22Rv1 (cell line): Measurements from ENCODE around the gene CYP3A7.
"Not testable (repeated sequence)": the region's sequence is repeated elsewhere in the genome, so short reads cannot be mapped to it uniquely, and the experiment has no call there.

Experiments
- ZFX ChIP-seq: fragments of 450-650 bp; IDR thresholded peaks from 2 replicates; pipeline ENCODE4 v1.6.1; 2017; ENCODE audit warnings: antibody characterized with exemption, borderline replicate concordance
- TF ChIP-seq, protein P1 (sequence below): fragments of 450-650 bp; IDR thresholded peaks from 2 replicates; pipeline ENCODE4 v1.5.1; 2017; ENCODE audit warnings: mild to moderate bottlenecking

GRCh38 chr7:99690918-99691317 lies 44.1 kb downstream of the CYP3A7 start:
- TF ChIP-seq, protein P1, sequence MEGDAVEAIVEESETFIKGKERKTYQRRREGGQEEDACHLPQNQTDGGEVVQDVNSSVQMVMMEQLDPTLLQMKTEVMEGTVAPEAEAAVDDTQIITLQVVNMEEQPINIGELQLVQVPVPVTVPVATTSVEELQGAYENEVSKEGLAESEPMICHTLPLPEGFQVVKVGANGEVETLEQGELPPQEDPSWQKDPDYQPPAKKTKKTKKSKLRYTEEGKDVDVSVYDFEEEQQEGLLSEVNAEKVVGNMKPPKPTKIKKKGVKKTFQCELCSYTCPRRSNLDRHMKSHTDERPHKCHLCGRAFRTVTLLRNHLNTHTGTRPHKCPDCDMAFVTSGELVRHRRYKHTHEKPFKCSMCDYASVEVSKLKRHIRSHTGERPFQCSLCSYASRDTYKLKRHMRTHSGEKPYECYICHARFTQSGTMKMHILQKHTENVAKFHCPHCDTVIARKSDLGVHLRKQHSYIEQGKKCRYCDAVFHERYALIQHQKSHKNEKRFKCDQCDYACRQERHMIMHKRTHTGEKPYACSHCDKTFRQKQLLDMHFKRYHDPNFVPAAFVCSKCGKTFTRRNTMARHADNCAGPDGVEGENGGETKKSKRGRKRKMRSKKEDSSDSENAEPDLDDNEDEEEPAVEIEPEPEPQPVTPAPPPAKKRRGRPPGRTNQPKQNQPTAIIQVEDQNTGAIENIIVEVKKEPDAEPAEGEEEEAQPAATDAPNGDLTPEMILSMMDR, result not testable (repeated sequence)
- not testable (repeated sequence) for TF ChIP-seq ZFX
